Mesenchymal stem cell (in vitro differentiated cells and primary cell): ENCODE measurements around the gene PPP6R1.

Experiments
- DNase-seq: peaks from one replicate; pipeline ENCODE4 v3.0.0-alpha.2; 2013
- H2AFZ ChIP-seq: one replicate; pipeline ENCODE4 v1.6.1; 2013; ENCODE audit warnings: low read depth, mild to moderate bottlenecking, control low read depth, inconsistent platforms, low read length, moderate library complexity
- H2AK5ac ChIP-seq: 2 replicates; pipeline ENCODE4 v1.6.1; 2013; ENCODE audit warnings: low read length, moderate library complexity, mild to moderate bottlenecking, inconsistent platforms; ENCODE audit not compliant: severe bottlenecking
- H2BK120ac ChIP-seq: one replicate; pipeline ENCODE4 v1.6.1; 2013; ENCODE audit warnings: low read depth, mild to moderate bottlenecking, inconsistent platforms, low read length, moderate library complexity
- H2BK12ac ChIP-seq, 2 experiments: one replicate each; pipeline ENCODE4 v1.6.1; 2013; ENCODE audit warnings: inconsistent platforms in 2 of 2, low read length in 2 of 2, mild to moderate bottlenecking in 2 of 2, moderate library complexity in 2 of 2, control low read depth in 1 of 2
- H2BK15ac ChIP-seq: one replicate; pipeline ENCODE4 v1.6.1; 2013; ENCODE audit warnings: mild to moderate bottlenecking, low read depth, inconsistent platforms; ENCODE audit not compliant: poor library complexity, severe bottlenecking
- H2BK5ac ChIP-seq: 2 replicates; pipeline ENCODE4 v1.6.1; 2013; ENCODE audit warnings: low read depth, mild to moderate bottlenecking, low read length, control low read depth, inconsistent platforms; ENCODE audit not compliant: poor library complexity, severe bottlenecking
- H3K14ac ChIP-seq, 2 experiments: one replicate each; pipeline ENCODE4 v1.6.1; 2013; ENCODE audit warnings: inconsistent platforms in 2 of 2, low read length in 2 of 2, control low read depth in 1 of 2, mild to moderate bottlenecking in 1 of 2, moderate library complexity in 1 of 2
- H3K18ac ChIP-seq, 2 experiments: one replicate each; pipeline ENCODE4 v1.6.1; 2013; ENCODE audit warnings: inconsistent platforms in 2 of 2, low read length in 2 of 2, control low read depth in 1 of 2, low read depth in 1 of 2, mild to moderate bottlenecking in 1 of 2
- H3K23ac ChIP-seq, 2 experiments: one replicate each; pipeline ENCODE4 v1.6.1; 2013; ENCODE audit warnings: inconsistent platforms in 2 of 2, low read length in 2 of 2, mild to moderate bottlenecking in 2 of 2, moderate library complexity in 2 of 2, control low read depth in 1 of 2
- H3K27ac ChIP-seq: 2 replicates; pipeline ENCODE4 v1.5.1; 2013; ENCODE audit warnings: mild to moderate bottlenecking, moderate library complexity, low read length, control low read depth, inconsistent platforms; ENCODE audit not compliant: poor library complexity, severe bottlenecking
- H3K27me3 ChIP-seq, 2 experiments: 2 replicates each; pipeline versions ENCODE4 v1.6.1 to v1.7.0; 2013; ENCODE audit warnings: low read length in 2 of 2, mild to moderate bottlenecking in 2 of 2, moderate library complexity in 2 of 2, control low read depth in 1 of 2, inconsistent platforms in 1 of 2; ENCODE audit not compliant: control insufficient read depth in 1 of 2, insufficient read depth in 1 of 2
- H3K36me3 ChIP-seq, 2 experiments: 2 replicates each; pipeline versions ENCODE4 v1.6.1 to v1.7.0; 2013; ENCODE audit warnings: low read length in 2 of 2, control low read depth in 1 of 2, inconsistent platforms in 1 of 2, low read depth in 1 of 2, mild to moderate bottlenecking in 1 of 2; ENCODE audit not compliant: insufficient read depth in 2 of 2, control insufficient read depth in 1 of 2
- H3K4ac ChIP-seq, 2 experiments: one replicate each; pipeline ENCODE4 v1.6.1; 2013; ENCODE audit warnings: inconsistent platforms in 2 of 2, low read length in 2 of 2, mild to moderate bottlenecking in 2 of 2, moderate library complexity in 2 of 2, control low read depth in 1 of 2, low read depth in 1 of 2
- H3K4me1 ChIP-seq: 2 replicates; pipeline ENCODE4 v1.6.1; 2013; ENCODE audit warnings: low read depth, low read length, control low read depth; ENCODE audit not compliant: control insufficient read depth, insufficient read depth
- H3K4me2 ChIP-seq: 2 replicates; pipeline ENCODE4 v1.6.1; 2013; ENCODE audit warnings: low read length, mild to moderate bottlenecking, inconsistent platforms; ENCODE audit not compliant: poor library complexity, severe bottlenecking
- H3K4me3 ChIP-seq, 2 experiments: 2 replicates each; pipeline versions ENCODE4 v1.5.1 to v1.7.0; 2013; ENCODE audit warnings: low read length in 2 of 2, mild to moderate bottlenecking in 2 of 2, control low read depth in 1 of 2, low read depth in 1 of 2; ENCODE audit not compliant: insufficient read depth in 1 of 2
- H3K79me1 ChIP-seq: replicated peaks from 2 replicates; pipeline ENCODE4 v1.6.1; 2013; ENCODE audit warnings: mild to moderate bottlenecking, control low read depth, low read length, inconsistent platforms; ENCODE audit not compliant: poor library complexity, severe bottlenecking
- H3K9ac ChIP-seq: 2 replicates; pipeline ENCODE4 v1.7.0; 2013; ENCODE audit warnings: mild to moderate bottlenecking, low read length, moderate library complexity
- H3K9me3 ChIP-seq: 2 replicates; pipeline ENCODE4 v1.7.0; 2013; ENCODE audit warnings: mild to moderate bottlenecking, low read length; ENCODE audit not compliant: control insufficient read depth
- H4K8ac ChIP-seq: one replicate; pipeline ENCODE4 v1.6.1; 2013; ENCODE audit warnings: inconsistent platforms, mild to moderate bottlenecking, low read length, moderate library complexity
- H4K91ac ChIP-seq: one replicate; pipeline ENCODE4 v1.6.1; 2013; ENCODE audit warnings: mild to moderate bottlenecking, low read length, inconsistent platforms
- WGBS: methylation state at CpG from one replicate; pipeline ENCODE4 v1.1.7; 2013; ENCODE audit warnings: mixed read lengths; 5-methylcytosine and 5-hydroxymethylcytosine counted together

Gene PPP6R1

GRCh38 chr19:55302318-55302703, 43.5 kb upstream of the PPP6R1 start:
- no peak overlapping the region for H2AK5ac ChIP-seq
- no peak overlapping the region for H3K14ac ChIP-seq
- peak overlapping the region in 1 of 2 experiments; percentile 73 for H3K4me3 ChIP-seq
- no peak overlapping the region for H2BK120ac ChIP-seq
- no peak overlapping the region for H3K4ac ChIP-seq
- peak overlapping the region; percentile 67 for H3K4me2 ChIP-seq
- no peaks in the 10 kb centered on the region for H3K79me1 ChIP-seq
- no peaks in the 10 kb centered on the region for H3K9me3 ChIP-seq
- H2AFZ ChIP-seq, result no peak overlapping the region
- peak overlapping the region; percentile 82 for H3K9ac ChIP-seq
- 90% methylated on average over 12 of the region's 12 CpGs for WGBS
- no peak overlapping the region for H3K18ac ChIP-seq
- peaks cover 36 to 61% of the 10 kb centered on the region in 2 experiments for H3K36me3 ChIP-seq
- H3K23ac ChIP-seq, result no peak overlapping the region
- no peak overlapping the region for H2BK5ac ChIP-seq
- no peaks in the 10 kb centered on the region for H3K27me3 ChIP-seq
- H3K4me1 ChIP-seq, result peaks cover 11% of the 10 kb centered on the region
- H4K91ac ChIP-seq, result no peak overlapping the region
- H4K8ac ChIP-seq, result peak overlapping the region; percentile 35
- H2BK12ac ChIP-seq, result no peak overlapping the region
- H2BK15ac ChIP-seq, result no peak overlapping the region
- H3K27ac ChIP-seq, result no peak overlapping the region
- no peak for DNase-seq

- peaks cover 11% of the 10 kb centered on the region for H3K4me1 ChIP-seq
- H4K8ac ChIP-seq, result peak overlapping the region; percentile 87
- 23% methylated on average over 36 of the region's 42 CpGs for WGBS
- H2BK15ac ChIP-seq, result no peak overlapping the region
- no peak overlapping the region for H2AK5ac ChIP-seq
- H3K27ac ChIP-seq, result no peak overlapping the region
- H3K9me3 ChIP-seq, result no peaks in the 10 kb centered on the region
- no peak overlapping the region for H2BK120ac ChIP-seq
- H3K9ac ChIP-seq, result peak overlapping the region; percentile 82
- H3K4ac ChIP-seq, result no peak overlapping the region
- H2BK12ac ChIP-seq, result no peak overlapping the region
- peak; percentile 78 for DNase-seq
- H3K23ac ChIP-seq, result no peak overlapping the region
- H2AFZ ChIP-seq, result peak overlapping the region; percentile 67
- H3K27me3 ChIP-seq, result no peaks in the 10 kb centered on the region
- H3K36me3 ChIP-seq, result peaks cover 31 to 59% of the 10 kb centered on the region in 2 experiments
- peak overlapping the region in 1 of 2 experiments; percentile 55 for H3K14ac ChIP-seq
- H3K4me3 ChIP-seq, result peak overlapping the region; percentile 37 to 73
- H3K4me2 ChIP-seq, result peak overlapping the region; percentile 80
- H3K18ac ChIP-seq, result peak overlapping the region in 1 of 2 experiments; percentile 69
- no peak overlapping the region for H2BK5ac ChIP-seq
- no peak overlapping the region for H4K91ac ChIP-seq
- no peaks in the 10 kb centered on the region for H3K79me1 ChIP-seq
These were observed 42.9 kb upstream of the PPP6R1 start for GRCh38 chr19:55301459-55302317.

GRCh38 chr19:55300886-55301458, 42.2 kb upstream of the PPP6R1 start:
- H4K8ac ChIP-seq, result peak overlapping the region; percentile 87
- H4K91ac ChIP-seq, result no peak overlapping the region
- no peak overlapping the region for H3K14ac ChIP-seq
- peaks cover 25 to 56% of the 10 kb centered on the region in 2 experiments for H3K36me3 ChIP-seq
- DNase-seq, result no peak
- peaks cover 11% of the 10 kb centered on the region for H3K4me1 ChIP-seq
- no peaks in the 10 kb centered on the region for H3K9me3 ChIP-seq
- H3K4ac ChIP-seq, result no peak overlapping the region
- H3K9ac ChIP-seq, result peak overlapping the region; percentile 82
- no peak overlapping the region for H2AFZ ChIP-seq
- no peak overlapping the region for H3K18ac ChIP-seq
- no peak overlapping the region for H3K27ac ChIP-seq
- H2BK15ac ChIP-seq, result no peak overlapping the region
- no peaks in the 10 kb centered on the region for H3K27me3 ChIP-seq
- no peak overlapping the region for H2BK5ac ChIP-seq
- H3K79me1 ChIP-seq, result no peaks in the 10 kb centered on the region
- no peak overlapping the region for H2BK12ac ChIP-seq
- no peak overlapping the region for H3K23ac ChIP-seq
- H3K4me2 ChIP-seq, result no peak overlapping the region
- H3K4me3 ChIP-seq, result no peak overlapping the region
- 87% methylated on average over 15 of the region's 15 CpGs for WGBS
- no peak overlapping the region for H2BK120ac ChIP-seq
- H2AK5ac ChIP-seq, result no peak overlapping the region

- H3K4me3 ChIP-seq, result no peak overlapping the region
- H2AFZ ChIP-seq, result no peak overlapping the region
- no peak overlapping the region for H3K27ac ChIP-seq
- H2BK120ac ChIP-seq, result no peak overlapping the region
- H3K36me3 ChIP-seq, result peaks cover 17 to 58% of the 10 kb centered on the region in 2 experiments
- H3K14ac ChIP-seq, result no peak overlapping the region
- no peaks in the 10 kb centered on the region for H3K27me3 ChIP-seq
- no peak overlapping the region for H3K9ac ChIP-seq
- no peaks in the 10 kb centered on the region for H3K9me3 ChIP-seq
- WGBS, result 94% methylated on average over 10 of the region's 10 CpGs
- no peak overlapping the region for H4K8ac ChIP-seq
- H2BK15ac ChIP-seq, result no peak overlapping the region
- H3K18ac ChIP-seq, result no peak overlapping the region
- H3K4me2 ChIP-seq, result no peak overlapping the region
- H2AK5ac ChIP-seq, result no peak overlapping the region
- H2BK12ac ChIP-seq, result no peak overlapping the region
- no peak overlapping the region for H3K4ac ChIP-seq
- H4K91ac ChIP-seq, result peak overlapping the region; percentile 18
- H2BK5ac ChIP-seq, result no peak overlapping the region
- DNase-seq, result no peak
- H3K4me1 ChIP-seq, result peaks cover 11% of the 10 kb centered on the region
- no peak overlapping the region for H3K23ac ChIP-seq
- H3K79me1 ChIP-seq, result no peaks in the 10 kb centered on the region
These were observed 41.2 kb upstream of the PPP6R1 start for GRCh38 chr19:55299991-55300390.
